Measurements from ENCODE around the gene HCAR3. TPM values are rescaled to one million over a fixed set of nuclear protein-coding genes. Genes with fewer than 3 reads are reported as not detected.
A peak's percentile ranks its signal among the peaks of the same experiment; 100 is the strongest.

Gene HCAR3
- total and polyA plus RNA-seq, 2 experiments from 2014 or later, result not detected

DNA sequence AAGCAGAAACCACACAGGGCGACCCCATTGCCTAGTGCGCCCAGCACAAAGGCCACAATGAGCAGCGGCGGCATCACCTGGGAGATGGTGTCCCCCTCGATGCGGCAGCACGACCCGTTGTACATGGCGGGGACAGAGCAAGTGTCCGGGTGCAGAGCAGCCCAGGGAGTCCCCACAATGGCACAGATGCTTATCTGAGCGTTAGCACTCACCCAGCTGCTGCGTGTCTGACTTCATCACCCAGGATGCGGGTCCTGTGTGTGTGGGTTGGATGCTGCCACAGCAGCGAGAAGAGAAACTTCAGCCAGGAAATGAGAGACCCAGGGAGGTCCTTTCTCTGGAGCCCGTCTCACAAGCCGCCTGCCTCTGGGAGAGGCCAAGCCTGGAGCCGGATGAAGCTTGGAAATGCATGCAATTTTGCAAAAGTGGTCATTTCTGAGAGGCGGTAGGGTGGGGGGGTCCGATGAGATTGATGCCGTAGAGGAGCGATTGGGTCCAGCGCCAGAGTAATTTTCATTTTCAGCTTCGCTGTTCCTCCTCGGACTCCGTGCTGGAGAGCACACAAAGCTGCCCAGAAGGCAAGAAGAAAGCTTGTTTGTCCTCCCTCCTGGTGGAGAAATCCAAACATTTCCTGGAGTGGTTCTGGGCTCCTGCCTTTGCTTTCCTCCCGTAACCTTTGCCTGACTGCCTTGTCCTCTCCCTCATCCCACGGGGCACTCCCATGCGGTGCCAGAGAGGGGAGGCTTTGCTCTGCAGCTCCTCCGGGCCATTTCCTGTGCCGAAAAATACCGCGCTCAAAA, 13.8 kb upstream of the HCAR3 start, which contains the start of gene HCAR1:
TSS of gene HCAR1 (minus strand) at position 630 of the 800 bp plus-strand sequence. CDS start at position 125, 505 bp downstream.
- H3K9me3 Mint-ChIP-seq, result no peaks in the 10 kb centered on the region; the same call in 2 of the 3 replicates
- Histone ChIP-seq H3K79me2 (replicated peaks; ENCODE audit: insufficient read depth) (no peaks in the 10 kb centered on the region), H3K27me3 (ENCODE audit: insufficient read depth) (no peaks in the 10 kb centered on the region), H3K4me2 (no peak within 1 kb of the TSS), H2AFZ (peak within 1 kb of the TSS; percentile 94), H3K27ac (ENCODE audit: low read depth) (no peak within 1 kb of the TSS), H3F3A (replicated peaks; ENCODE audit: low read depth) (no peaks in the 10 kb centered on the region), H3K4me1 (ENCODE audit: insufficient read depth) (no peaks in the 10 kb centered on the region), H3K36me3 (ENCODE audit: insufficient read depth) (no peaks in the 10 kb centered on the region), H3K4me3 (no peak within 1 kb of the TSS), H4K20me1 (replicated peaks; ENCODE audit: insufficient read depth) (no peaks in the 10 kb centered on the region), H3K9me2 (ENCODE audit: insufficient read depth) (no peaks in the 10 kb centered on the region)
- TF ChIP-seq JUNB (IDR thresholded peaks at IDR 0.05; ENCODE audit: unreplicated experiment), result no peak
- no peak for TF ChIP-seq ZNF331 (CRISPR knock-in tag; IDR thresholded peaks at IDR 0.05; ENCODE audit: low read depth)
- TF ChIP-seq ZNF114 (CRISPR knock-in tag; IDR thresholded peaks at IDR 0.05), result no peak
- TF ChIP-seq, protein P1, sequence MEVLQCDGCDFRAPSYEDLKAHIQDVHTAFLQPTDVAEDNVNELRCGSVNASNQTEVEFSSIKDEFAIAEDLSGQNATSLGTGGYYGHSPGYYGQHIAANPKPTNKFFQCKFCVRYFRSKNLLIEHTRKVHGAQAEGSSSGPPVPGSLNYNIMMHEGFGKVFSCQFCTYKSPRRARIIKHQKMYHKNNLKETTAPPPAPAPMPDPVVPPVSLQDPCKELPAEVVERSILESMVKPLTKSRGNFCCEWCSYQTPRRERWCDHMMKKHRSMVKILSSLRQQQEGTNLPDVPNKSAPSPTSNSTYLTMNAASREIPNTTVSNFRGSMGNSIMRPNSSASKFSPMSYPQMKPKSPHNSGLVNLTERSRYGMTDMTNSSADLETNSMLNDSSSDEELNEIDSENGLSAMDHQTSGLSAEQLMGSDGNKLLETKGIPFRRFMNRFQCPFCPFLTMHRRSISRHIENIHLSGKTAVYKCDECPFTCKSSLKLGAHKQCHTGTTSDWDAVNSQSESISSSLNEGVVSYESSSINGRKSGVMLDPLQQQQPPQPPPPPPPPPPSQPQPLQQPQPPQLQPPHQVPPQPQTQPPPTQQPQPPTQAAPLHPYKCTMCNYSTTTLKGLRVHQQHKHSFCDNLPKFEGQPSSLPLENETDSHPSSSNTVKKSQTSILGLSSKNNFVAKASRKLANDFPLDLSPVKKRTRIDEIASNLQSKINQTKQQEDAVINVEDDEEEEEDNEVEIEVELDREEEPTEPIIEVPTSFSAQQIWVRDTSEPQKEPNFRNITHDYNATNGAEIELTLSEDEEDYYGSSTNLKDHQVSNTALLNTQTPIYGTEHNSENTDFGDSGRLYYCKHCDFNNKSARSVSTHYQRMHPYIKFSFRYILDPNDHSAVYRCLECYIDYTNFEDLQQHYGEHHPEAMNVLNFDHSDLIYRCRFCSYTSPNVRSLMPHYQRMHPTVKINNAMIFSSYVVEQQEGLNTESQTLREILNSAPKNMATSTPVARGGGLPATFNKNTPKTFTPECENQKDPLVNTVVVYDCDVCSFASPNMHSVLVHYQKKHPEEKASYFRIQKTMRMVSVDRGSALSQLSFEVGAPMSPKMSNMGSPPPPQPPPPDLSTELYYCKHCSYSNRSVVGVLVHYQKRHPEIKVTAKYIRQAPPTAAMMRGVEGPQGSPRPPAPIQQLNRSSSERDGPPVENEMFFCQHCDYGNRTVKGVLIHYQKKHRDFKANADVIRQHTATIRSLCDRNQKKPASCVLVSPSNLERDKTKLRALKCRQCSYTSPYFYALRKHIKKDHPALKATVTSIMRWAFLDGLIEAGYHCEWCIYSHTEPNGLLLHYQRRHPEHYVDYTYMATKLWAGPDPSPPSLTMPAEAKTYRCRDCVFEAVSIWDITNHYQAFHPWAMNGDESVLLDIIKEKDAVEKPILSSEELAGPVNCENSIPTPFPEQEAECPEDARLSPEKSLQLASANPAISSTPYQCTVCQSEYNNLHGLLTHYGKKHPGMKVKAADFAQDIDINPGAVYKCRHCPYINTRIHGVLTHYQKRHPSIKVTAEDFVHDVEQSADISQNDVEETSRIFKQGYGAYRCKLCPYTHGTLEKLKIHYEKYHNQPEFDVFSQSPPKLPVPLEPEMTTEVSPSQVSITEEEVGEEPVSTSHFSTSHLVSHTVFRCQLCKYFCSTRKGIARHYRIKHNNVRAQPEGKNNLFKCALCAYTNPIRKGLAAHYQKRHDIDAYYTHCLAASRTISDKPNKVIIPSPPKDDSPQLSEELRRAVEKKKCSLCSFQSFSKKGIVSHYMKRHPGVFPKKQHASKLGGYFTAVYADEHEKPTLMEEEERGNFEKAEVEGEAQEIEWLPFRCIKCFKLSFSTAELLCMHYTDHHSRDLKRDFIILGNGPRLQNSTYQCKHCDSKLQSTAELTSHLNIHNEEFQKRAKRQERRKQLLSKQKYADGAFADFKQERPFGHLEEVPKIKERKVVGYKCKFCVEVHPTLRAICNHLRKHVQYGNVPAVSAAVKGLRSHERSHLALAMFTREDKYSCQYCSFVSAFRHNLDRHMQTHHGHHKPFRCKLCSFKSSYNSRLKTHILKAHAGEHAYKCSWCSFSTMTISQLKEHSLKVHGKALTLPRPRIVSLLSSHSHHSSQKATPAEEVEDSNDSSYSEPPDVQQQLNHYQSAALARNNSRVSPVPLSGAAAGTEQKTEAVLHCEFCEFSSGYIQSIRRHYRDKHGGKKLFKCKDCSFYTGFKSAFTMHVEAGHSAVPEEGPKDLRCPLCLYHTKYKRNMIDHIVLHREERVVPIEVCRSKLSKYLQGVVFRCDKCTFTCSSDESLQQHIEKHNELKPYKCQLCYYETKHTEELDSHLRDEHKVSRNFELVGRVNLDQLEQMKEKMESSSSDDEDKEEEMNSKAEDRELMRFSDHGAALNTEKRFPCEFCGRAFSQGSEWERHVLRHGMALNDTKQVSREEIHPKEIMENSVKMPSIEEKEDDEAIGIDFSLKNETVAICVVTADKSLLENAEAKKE (CRISPR knock-in tag; IDR thresholded peaks at IDR 0.05), result no peak
- H3K36me3 Mint-ChIP-seq (ENCODE audit: low read depth), result no peaks in the 10 kb centered on the region
- peaks cover 14% of the 10 kb centered on the region for H3K4me1 Mint-ChIP-seq
- peaks cover 2% of the 10 kb centered on the region for H3K27me3 Mint-ChIP-seq (ENCODE audit: insufficient read depth, low read depth, poor library complexity)
- H3K4me3 Mint-ChIP-seq, result no peak within 1 kb of the TSS
- H3K27ac Mint-ChIP-seq, result no peak within 1 kb of the TSS
- no peak for DNase-seq (ENCODE audit: low spot score)
- peak; percentile 71 for ATAC-seq
